ENCODE results near the gene VDAC2.

DNA sequence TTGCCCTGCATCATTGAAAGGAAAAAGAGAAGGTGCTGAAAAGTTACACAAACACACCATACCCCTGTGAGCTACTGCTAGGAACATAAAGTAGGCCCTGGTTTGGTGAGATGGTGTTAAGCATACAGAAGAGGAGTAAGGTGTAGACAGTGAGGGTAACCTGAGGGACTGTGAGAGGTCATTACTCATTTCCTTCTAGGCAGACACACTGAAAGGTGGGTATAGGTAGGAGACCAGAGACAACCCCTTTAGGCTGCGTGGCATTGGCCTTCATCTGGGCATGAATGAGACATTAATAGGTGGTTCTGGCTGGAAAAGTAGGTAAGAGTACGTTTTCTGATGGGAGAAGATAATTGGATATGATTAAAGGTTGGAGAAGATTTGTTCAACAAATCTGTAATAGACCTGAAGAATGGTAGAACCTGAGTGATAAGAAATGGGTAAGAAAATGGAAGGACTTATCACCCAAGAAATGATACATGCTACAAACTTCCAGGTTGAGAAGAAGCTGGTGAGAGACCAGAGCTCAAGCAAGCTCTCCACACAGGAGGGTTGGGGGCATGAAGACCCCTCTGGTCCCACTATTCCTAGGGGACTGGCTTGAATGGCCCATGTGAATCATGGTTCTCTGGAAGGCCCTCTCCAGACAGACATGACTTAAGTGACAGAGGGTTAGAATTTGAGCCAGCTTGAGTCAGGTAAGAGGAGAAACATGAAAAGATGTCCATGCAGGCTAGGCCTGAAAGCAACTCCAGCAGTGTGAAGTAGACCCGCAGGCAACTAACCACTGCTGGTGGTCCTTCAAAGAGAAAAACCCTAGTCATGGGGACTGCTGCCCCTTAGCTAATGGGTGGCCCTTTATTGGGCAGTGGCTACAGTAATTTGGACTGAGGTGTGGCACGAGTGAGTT is 21.3 kb downstream of the VDAC2 start:
- TF ChIP-seq, protein P1, sequence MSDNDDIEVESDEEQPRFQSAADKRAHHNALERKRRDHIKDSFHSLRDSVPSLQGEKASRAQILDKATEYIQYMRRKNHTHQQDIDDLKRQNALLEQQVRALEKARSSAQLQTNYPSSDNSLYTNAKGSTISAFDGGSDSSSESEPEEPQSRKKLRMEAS (CRISPR knock-in tag; IDR thresholded peaks at IDR 0.05), result no peak
- TF ChIP-seq, protein P2, sequence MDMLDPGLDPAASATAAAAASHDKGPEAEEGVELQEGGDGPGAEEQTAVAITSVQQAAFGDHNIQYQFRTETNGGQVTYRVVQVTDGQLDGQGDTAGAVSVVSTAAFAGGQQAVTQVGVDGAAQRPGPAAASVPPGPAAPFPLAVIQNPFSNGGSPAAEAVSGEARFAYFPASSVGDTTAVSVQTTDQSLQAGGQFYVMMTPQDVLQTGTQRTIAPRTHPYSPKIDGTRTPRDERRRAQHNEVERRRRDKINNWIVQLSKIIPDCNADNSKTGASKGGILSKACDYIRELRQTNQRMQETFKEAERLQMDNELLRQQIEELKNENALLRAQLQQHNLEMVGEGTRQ (CRISPR knock-in tag; IDR thresholded peaks at IDR 0.05), result no peak
- TF ChIP-seq PREB (CRISPR knock-in tag; IDR thresholded peaks at IDR 0.05; ENCODE audit: borderline replicate concordance), result no peak
- TF ChIP-seq ZBTB21 (CRISPR knock-in tag; IDR thresholded peaks at IDR 0.05; ENCODE audit: borderline replicate concordance), result no peak
- no peak for TF ChIP-seq TCF7 (CRISPR knock-in tag; IDR thresholded peaks at IDR 0.05; ENCODE audit: low read depth)
- TF ChIP-seq CREB1 (CRISPR knock-in tag; IDR thresholded peaks at IDR 0.05), result no peak
- TF ChIP-seq, protein P3, sequence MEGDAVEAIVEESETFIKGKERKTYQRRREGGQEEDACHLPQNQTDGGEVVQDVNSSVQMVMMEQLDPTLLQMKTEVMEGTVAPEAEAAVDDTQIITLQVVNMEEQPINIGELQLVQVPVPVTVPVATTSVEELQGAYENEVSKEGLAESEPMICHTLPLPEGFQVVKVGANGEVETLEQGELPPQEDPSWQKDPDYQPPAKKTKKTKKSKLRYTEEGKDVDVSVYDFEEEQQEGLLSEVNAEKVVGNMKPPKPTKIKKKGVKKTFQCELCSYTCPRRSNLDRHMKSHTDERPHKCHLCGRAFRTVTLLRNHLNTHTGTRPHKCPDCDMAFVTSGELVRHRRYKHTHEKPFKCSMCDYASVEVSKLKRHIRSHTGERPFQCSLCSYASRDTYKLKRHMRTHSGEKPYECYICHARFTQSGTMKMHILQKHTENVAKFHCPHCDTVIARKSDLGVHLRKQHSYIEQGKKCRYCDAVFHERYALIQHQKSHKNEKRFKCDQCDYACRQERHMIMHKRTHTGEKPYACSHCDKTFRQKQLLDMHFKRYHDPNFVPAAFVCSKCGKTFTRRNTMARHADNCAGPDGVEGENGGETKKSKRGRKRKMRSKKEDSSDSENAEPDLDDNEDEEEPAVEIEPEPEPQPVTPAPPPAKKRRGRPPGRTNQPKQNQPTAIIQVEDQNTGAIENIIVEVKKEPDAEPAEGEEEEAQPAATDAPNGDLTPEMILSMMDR (IDR thresholded peaks at IDR 0.05), result no peak
- TF ChIP-seq CREM (CRISPR knock-in tag; IDR thresholded peaks at IDR 0.05), result no peak
- TF ChIP-seq, protein P4, sequence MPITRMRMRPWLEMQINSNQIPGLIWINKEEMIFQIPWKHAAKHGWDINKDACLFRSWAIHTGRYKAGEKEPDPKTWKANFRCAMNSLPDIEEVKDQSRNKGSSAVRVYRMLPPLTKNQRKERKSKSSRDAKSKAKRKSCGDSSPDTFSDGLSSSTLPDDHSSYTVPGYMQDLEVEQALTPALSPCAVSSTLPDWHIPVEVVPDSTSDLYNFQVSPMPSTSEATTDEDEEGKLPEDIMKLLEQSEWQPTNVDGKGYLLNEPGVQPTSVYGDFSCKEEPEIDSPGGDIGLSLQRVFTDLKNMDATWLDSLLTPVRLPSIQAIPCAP (CRISPR knock-in tag; IDR thresholded peaks at IDR 0.05), result no peak
- no peak for TF ChIP-seq E2F5 (CRISPR knock-in tag; IDR thresholded peaks at IDR 0.05)
- no peak for TF ChIP-seq ATF2 (CRISPR knock-in tag; IDR thresholded peaks at IDR 0.05; ENCODE audit: borderline replicate concordance, low read depth)
- TF ChIP-seq, protein P5, sequence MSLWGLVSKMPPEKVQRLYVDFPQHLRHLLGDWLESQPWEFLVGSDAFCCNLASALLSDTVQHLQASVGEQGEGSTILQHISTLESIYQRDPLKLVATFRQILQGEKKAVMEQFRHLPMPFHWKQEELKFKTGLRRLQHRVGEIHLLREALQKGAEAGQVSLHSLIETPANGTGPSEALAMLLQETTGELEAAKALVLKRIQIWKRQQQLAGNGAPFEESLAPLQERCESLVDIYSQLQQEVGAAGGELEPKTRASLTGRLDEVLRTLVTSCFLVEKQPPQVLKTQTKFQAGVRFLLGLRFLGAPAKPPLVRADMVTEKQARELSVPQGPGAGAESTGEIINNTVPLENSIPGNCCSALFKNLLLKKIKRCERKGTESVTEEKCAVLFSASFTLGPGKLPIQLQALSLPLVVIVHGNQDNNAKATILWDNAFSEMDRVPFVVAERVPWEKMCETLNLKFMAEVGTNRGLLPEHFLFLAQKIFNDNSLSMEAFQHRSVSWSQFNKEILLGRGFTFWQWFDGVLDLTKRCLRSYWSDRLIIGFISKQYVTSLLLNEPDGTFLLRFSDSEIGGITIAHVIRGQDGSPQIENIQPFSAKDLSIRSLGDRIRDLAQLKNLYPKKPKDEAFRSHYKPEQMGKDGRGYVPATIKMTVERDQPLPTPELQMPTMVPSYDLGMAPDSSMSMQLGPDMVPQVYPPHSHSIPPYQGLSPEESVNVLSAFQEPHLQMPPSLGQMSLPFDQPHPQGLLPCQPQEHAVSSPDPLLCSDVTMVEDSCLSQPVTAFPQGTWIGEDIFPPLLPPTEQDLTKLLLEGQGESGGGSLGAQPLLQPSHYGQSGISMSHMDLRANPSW (CRISPR knock-in tag; conservative IDR thresholded peaks at IDR 0.05; ENCODE audit: low read depth), result no peak
